Lower leg skin (tissue), 4 donors: ENCODE results near the gene TMCC1. TPM values are rescaled to one million over a fixed set of nuclear protein-coding genes. Genes with fewer than 3 reads are reported as not detected.

ENCODE experiments used
- DNase-seq, 2 donors: peaks; one replicate each; pipeline ENCODE4 v3.0.0-alpha.2; 2019; ENCODE audit warnings: low spot score in 2 of 2
- H3K4me3 ChIP-seq: fragments of 200-600 bp; sonication (generic); 2 replicates; pipeline ENCODE4 v1.5.1; 2017; ENCODE audit warnings: mild to moderate bottlenecking, low read depth; ENCODE audit not compliant: poor library complexity, severe bottlenecking
- POLR2A ChIP-seq, 2 donors: fragments of 450-650 bp; IDR thresholded peaks; one replicate each; pipeline ENCODE4 v1.6.1; 2016 to 2017; ENCODE audit warnings: antibody characterized with exemption in 2 of 2, mild to moderate bottlenecking in 1 of 2, moderate library complexity in 1 of 2
- WGBS, 2 donors: methylation state at CpG; one replicate each; pipeline ENCODE4 v1.1.5; 2018; 5-methylcytosine and 5-hydroxymethylcytosine counted together
- intact Hi-C: fragments of 100-400 bp; cut with DNase I; formaldehyde crosslinking; loops from one replicate; pipeline ENCODE4 v1.15.0; 2023; ENCODE audit warnings: low total_unique reads
- total RNA-seq, 4 donors: library from RNA; depleted of rRNA; stranded (reverse); fragments of >200 nt; gene quantifications; one replicate each; pipeline ENCODE4 v1.1.0, GENCODE V29; 2016
- TF ChIP-seq, protein P1 (sequence below), 3 donors: fragments of 450-650 bp; IDR thresholded peaks; one replicate each; pipeline ENCODE4 v1.5.1; 2016; ENCODE audit warnings: antibody characterized with exemption in 3 of 3, mild to moderate bottlenecking in 3 of 3, moderate library complexity in 2 of 3

Gene TMCC1
- total RNA-seq, 4 donors from 2014 or later: 15.1 to 28.6 (median 18.8) TPM

DNA sequence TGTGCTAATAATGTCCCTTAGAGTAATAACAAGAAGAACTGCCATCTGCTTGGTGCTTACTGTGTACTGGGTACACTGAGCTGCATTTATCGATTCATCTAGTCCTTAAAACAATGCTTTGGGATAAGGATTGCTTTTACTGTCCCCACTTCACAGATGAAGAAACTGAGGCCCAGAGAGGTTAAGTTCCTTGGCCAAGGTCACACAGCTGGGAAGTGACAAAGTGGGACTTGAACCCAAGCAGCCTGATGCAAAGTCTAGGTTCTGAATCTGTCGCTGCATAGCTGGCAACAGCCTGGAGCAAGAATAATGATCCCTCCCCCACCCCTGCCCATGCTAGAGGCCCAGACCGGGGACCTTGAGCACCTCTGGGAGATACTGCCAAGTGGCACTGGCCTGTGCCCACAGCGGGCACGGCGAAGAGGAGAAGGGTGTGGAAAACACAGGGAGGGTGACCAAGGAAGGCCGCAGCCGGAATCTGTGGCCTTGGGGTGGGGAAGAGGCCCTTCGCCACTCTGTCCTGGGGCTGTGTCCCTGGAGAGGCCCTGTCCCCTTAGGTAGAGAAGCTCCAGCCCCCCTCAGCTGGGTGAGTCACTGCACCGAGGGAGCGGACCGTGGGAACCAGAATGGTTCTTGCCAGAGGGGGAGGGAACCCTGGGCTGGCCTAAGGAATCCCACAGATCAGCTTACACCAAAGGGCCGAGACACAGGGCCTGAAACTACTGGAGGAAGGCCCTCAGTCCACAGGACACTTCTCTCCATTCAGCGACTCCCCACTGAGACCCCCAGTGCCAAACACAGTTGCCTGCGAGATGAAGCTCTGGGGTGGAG is 290.6 kb downstream of the TMCC1 start:
- DNase-seq: peak; percentile 74 to 97
- no peak overlapping the region for H3K4me3 ChIP-seq
- intact Hi-C loops: no loop called here
- WGBS, 2 donors: 46 to 57% methylated on average over 15 of the region's 15 CpGs
- TF ChIP-seq POLR2A (IDR thresholded peaks at IDR 0.05): no peak
- TF ChIP-seq, protein P1, sequence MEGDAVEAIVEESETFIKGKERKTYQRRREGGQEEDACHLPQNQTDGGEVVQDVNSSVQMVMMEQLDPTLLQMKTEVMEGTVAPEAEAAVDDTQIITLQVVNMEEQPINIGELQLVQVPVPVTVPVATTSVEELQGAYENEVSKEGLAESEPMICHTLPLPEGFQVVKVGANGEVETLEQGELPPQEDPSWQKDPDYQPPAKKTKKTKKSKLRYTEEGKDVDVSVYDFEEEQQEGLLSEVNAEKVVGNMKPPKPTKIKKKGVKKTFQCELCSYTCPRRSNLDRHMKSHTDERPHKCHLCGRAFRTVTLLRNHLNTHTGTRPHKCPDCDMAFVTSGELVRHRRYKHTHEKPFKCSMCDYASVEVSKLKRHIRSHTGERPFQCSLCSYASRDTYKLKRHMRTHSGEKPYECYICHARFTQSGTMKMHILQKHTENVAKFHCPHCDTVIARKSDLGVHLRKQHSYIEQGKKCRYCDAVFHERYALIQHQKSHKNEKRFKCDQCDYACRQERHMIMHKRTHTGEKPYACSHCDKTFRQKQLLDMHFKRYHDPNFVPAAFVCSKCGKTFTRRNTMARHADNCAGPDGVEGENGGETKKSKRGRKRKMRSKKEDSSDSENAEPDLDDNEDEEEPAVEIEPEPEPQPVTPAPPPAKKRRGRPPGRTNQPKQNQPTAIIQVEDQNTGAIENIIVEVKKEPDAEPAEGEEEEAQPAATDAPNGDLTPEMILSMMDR (IDR thresholded peaks at IDR 0.05): no peak

DNA sequence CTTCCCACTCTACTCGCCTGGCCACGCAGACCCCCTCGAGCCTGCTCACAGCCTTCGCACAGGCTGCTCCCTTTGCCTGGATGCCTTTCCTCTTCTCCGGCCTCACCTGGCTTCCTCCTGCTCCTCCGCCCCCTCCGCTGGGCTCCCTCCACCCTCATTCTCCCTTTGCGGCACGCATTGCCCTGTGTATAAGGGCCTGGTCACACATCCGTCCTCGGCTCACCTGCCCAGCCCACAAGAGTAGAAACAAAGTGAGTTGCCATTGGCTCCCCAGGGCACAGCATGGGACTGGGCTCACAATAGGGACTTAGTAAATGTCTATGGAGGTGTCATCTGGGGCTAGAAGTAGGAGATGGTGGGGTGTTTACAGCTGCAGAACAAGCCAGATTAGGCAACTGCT is 291.2 kb downstream of the TMCC1 start:
- H3K4me3 ChIP-seq: no peak overlapping the region
- intact Hi-C loops: no loop called here
- no peak for DNase-seq
- TF ChIP-seq, protein P1 (IDR thresholded peaks at IDR 0.05): no peak
- TF ChIP-seq POLR2A (IDR thresholded peaks at IDR 0.05): no peak
- 70 to 74% methylated on average over 11 of the region's 11 CpGs for WGBS, 2 donors

DNA sequence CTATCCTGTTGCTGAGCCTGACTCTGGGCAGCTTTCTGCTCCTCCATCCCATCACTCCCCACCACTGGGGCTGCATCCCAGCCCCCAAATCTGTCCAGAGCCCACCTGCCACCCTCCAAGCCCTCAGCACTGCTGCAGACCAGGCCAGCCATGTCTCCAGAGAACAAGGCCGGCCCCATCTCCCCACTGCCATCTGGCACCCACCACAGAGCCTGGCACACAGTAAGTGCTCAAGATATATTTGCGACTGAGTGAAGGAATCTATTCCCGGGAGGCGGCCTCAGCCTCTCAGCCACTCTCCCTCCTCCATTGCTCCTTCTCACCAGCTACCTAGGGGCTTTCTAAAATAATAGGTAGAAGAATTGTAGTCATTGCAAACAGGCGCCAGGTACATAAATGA is 291.8 kb downstream of the TMCC1 start:
- intact Hi-C loops: no loop called here
- 47 to 58% methylated on average over 5 of the region's 5 CpGs for WGBS, 2 donors
- no peak for TF ChIP-seq POLR2A (IDR thresholded peaks at IDR 0.05)
- TF ChIP-seq, protein P1 (IDR thresholded peaks at IDR 0.05): no peak
- no peak for DNase-seq
- no peak overlapping the region for H3K4me3 ChIP-seq

DNA sequence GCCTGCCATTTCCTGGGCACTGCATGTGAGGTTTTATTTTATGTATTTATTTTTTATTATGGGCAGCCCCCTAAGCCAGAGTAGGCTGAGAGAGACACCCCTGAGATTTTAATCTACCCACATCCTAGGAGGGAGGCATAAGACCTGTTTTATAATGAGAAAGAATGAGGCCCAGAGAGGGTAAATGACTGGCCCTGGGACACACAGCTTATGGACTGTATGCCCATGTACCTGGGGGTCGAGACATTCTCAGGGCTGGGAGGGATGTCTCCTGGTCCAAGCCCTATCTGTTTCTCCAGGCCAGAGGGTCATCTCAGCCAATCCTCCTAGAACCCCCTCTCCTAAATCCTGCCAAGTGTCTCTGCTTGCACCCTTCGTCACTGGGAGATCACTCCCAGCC is 293.2 kb downstream of the TMCC1 start:
- no peak for TF ChIP-seq POLR2A (IDR thresholded peaks at IDR 0.05)
- TF ChIP-seq, protein P1 (IDR thresholded peaks at IDR 0.05): no peak
- no peak for DNase-seq
- no peak overlapping the region for H3K4me3 ChIP-seq
- intact Hi-C loops: no loop called here
- 74 to 84% methylated on average over 2 of the region's 2 CpGs for WGBS, 2 donors

DNA sequence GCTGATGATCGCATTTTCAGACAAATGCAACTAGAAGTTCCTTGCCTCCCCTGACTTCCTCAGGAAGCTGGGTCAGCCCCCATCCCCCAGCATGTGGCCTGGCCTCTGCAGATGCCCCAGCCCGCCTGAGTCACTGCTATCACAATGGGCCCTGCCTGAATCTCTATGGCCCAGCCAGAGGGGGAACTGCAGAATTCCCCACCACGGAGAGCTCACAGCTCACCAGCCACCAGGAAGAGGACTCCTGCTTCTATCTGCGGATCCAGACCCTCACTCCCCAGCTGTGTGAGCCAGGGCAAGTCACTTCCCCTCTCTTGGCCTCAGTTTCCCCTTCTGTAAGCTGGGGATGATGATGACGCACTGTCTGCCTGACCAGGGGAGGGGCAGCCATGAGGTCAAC is 293.9 kb downstream of the TMCC1 start:
- intact Hi-C loops: no loop called here
- WGBS, 2 donors: 70 to 78% methylated on average over 2 to 5 of the region's 5 CpGs
- no peak for DNase-seq
- TF ChIP-seq POLR2A (IDR thresholded peaks at IDR 0.05): no peak
- TF ChIP-seq, protein P1 (IDR thresholded peaks at IDR 0.05): no peak
- no peak overlapping the region for H3K4me3 ChIP-seq
